ENCODE data around the gene C19orf12.

C19orf12 gene

DNA sequence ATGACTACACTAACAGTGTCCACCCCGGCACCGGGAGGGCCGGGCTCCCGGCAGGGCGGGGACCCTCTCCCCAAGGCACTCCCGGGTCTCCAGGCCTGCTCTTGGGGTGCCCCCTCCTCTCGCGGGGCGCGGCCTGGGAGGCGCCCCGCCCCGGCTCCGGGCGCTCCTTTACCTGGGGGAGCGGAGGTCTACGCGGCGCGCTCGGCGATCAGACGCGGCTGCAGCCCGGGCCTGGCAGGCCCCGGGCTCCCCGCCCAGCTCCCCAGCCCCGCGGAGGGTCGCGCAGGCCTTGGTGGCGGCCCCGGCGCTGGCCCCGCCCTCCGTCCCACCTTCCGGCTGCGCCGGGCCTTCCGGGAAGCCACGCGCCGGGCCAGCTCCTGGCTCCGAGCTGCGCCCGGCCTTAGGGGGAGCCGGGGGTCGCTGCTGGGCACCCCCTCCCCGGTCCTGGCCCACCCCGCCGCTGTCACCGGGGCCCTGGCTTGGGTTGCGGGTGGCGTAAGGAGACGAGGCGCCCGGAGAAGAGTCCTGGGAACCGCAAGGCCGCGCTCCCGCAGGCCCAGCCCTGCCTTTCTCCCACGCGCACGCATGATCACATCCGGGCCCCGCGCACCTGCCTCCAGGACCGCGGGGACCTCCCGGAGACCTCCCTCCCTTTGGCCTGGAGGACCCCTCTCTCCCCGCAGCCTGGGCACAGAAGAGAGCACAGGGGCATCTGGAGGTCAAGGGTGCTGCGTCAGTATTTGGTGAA, at the start of gene C19orf12:
TSS of gene C19orf12 (minus strand) at position 309 of the 748 bp plus-strand sequence. CDS start 6,848 bp downstream, outside the sequence.
- peak; percentile 45 for DNase-seq

DNA sequence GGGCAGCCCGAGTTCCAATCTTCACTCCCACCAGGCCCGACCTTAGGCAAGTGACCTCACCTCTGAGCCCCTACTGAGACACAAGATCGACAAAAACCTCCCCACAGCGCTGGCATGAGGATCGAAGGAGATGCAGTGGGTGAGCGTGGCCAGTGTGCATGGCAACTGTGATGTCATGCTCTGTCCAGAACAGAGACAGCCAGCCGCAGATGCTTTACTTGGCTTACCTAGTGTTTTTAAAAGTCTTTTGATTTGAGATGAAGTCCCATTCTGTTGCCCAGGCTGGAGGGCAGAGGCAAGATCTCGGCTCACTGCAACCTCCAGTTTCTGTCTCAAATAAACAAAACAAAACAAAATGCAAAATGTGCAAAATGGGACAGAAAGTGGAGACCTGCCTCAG, 49.3 kb upstream of the C19orf12 start:
- DNase-seq, result no peak

DNA sequence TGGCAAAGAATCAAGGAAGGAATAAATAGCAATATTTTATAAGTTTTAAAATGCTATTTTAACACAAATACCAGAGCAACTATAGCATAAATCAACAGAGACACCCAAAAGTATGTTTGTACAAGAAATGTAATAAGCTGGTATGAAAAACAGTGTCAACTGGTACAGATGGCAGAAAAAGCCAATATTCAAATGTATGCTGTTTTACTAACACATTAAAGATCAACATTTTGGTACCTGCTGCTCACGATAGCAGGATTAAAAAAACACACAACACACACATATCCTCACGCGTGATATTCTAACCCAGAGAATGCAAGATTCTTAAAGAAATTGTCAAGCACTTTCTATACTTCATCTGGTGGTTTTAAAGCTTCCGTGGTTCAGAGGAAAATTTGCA, 48.1 kb upstream of the C19orf12 start:
- no peak for DNase-seq

DNA sequence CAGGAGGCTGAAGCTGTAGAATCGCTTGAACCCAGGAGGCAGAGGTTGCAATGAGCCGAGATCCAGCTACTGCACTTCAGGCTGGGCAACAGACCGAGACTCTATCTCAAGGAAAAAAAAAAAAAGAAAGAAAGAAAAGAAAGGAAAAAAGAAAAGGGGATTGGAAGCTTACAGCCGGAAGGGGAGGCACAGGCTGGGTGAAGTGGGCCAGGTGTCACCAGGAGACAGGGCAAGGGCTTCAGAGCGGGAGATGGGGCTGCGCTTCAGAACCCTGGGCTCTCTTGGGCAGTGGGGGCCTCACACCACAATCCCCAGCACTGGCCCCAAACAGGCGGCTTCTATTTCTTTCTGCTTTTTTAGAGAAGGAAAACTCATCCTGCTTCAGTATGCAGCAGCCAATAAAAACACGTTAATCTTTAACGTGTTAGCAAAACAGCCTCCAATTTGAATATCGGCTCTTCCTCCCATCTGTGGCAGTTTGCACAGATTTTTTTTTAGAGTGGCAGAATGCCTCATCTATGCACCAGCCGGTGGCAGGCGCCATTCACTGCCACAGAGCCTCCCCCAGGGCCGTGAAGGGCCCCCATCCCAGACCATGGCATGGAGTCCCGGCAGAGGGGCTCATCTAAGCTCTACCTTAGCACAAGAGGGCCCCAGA, 46.6 kb upstream of the C19orf12 start:
- DNase-seq, result no peak

DNA sequence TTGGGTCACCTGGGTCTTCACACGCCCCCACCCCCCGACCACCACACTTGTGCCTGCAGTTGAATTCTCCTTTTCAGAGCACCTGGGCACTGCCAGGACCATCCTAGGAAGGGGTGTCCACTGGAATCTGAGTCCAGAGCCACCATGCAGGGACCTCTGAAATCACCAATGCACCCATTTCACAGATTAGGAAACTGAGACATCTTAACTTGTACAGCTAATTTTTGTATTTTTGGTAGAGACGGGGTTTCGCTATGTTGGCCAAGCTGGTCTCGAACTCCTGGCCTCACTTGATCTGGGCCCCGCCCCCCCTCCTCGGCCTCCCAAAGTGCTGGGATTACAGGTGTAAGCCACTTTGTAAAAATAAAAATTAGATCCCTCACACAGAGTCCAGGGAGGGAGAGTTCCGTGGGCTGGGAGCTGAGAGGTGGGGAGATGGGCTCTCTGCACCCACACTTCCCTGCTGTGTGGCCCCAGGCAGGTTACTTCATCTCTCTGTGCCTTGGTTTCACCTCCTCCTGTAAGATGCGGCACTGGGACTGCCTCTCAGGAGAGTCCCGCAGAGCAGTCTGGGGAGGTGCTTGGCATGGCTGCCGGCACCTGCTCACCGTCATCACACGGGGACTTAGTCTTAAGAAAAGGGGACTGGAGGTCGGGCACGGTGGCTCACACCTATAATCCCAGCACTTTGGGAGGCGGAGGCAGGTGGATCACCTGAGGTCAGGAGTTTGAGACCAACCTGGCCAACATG, 45.9 kb upstream of the C19orf12 start:
- DNase-seq, result no peak

DNA sequence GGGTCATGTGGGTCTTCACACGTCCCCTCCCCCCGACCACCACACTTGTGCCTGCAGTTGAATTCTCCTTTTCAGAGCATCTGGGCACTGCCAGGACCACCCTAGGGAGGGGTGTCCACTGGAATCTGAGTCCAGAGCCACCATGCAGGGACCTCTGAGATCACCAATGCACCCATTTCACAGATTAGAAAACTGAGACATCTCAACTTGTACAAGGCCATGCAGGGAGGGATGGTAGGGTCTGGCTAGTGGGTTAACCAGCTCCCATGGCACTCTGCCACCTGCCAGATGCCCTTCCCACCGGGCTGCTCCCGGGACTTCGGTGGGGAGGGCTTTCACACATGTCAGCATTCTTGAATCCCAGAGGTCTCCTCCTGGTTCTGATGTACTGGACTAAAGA, 44.3 kb upstream of the C19orf12 start:
- DNase-seq, result no peak

DNA sequence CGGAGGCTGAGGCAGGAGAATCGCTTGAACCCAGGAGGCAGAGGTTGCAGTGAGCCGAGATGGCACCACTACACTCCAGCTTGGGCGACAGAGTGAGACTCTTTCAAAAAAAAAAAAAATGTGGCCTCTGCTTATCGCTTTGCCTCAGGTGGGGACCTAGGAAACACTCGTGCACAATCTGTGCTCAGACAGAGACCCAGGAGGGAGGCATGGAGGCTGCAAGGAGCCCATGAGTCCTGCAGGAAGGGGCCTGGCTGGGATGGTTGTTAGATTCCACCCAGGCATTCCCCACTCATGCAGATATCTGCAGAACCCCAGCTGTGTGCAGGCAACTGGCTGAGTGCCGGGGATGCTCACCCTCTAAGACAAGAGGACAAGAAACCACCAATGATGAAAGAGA, 43.8 kb upstream of the C19orf12 start:
- DNase-seq, result no peak

DNA sequence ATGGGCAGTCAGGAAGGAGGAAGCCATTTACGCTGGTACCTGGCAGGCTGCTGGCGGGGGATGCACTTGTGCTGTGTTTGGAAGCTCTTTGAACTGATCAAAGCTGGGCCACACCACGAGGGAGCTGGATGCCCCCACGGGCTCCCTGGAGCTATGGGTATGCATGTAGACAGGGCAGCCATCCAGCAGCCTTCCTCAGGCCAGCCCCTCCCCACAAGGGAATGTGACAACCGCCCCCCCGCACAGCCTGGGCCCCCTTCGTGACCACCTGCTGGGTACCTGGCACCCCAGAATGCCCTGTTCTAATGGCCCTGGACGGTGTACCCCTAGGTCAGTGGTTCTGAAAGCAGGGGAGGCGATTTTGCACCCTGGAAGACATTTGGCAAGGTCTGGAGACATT, 42.5 kb upstream of the C19orf12 start:
- DNase-seq, result no peak

DNA sequence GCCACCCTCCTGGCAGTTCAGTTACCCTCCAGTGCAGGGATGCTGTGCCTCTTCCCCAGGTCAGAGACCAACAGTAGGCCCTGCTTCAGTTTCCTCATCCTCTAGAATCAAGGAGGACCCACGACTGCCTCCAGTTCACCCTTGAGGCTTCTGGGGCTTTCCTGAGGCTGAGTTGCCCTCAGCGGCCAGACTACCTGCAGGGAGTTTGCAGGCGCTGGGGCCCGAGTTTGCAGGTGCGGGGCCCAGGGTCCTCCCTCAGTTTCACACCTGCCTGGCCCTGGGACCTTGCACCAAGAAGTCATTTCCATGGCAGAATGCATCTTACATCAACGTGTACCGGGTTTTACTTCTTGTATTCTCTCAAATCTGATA, 38.9 kb upstream of the C19orf12 start:
- no peak for DNase-seq

DNA sequence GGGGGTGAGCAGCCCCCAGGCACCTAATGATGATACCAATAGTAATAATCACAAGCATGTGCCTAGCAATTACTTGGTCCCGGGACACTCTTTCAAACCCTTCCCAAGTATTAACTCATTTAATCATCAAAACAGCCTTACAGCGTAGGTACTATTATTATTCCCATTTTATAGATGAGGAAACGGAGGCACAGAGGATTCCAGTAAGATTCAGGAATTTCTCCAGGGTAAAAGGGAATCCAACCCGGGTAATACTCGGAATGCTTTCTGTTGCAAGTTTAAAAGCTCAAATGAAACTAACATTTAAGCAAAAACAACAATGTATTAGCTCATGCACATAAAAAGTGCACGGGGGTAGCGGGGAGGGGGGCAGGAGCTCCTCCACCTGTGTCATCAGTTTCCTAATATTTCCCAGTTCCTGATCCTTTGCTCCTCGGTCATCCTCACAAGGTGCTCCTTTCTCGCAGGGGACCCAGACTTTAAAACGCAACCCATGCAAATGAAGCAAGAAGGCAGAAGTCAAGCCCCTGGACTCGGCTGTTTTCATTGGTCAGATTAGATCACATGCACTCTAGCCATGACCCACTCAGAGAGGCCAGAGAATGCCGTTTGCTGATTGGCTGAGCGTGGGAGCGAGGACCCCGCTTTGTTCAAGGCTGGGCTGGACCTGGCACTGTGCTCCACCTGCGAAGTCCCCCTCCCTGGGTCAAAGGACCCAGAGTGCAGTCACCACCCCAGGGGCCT, 38.3 kb upstream of the C19orf12 start:
- no peak for DNase-seq

DNA sequence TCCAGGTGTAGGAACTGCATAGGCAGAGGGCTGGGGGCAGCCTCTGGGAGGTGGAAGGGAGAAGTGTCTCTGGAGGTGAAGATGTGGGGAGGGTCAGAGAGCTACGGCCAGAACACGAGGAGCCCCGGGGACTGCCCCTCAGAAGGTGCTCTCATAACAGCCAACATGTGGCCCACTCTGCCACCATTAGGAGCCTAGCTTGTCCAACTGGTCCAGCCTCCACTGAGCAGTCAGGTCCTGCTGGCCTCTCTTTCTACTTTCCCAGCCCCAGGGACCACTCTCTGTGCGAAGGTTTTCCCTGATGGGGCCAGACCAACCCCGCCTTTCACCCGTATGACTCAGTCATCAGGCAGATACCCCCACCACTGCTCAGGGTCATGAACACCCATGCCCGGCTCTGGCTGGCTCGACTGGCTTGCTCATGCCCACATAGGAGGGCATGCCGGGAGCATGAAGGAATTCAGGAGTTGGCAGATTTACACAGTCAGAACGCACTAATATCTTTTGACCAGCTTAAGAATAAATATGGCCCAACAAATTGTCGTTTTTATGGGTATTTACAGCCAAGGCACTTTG, 37.5 kb upstream of the C19orf12 start:
- no peak for DNase-seq

DNA sequence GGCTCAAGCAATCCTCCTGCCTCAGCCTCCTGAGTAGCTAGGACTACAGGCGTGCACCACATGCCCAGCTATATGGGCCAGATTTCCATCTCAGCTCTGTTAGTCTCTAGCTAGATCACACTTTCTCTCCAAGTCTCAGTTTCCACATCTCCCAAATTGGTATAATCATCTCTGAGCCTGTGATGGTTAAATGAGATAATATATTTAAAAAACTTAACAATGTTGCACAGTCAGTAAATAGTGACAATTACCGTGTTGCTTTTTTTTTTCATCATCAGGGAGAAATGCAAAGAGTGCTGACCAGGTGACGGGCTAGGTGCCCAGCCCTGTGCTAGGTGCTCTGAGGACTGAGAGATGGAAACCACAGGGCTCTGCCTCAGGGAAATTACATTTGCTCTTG, 36.9 kb upstream of the C19orf12 start:
- DNase-seq, result no peak

DNA sequence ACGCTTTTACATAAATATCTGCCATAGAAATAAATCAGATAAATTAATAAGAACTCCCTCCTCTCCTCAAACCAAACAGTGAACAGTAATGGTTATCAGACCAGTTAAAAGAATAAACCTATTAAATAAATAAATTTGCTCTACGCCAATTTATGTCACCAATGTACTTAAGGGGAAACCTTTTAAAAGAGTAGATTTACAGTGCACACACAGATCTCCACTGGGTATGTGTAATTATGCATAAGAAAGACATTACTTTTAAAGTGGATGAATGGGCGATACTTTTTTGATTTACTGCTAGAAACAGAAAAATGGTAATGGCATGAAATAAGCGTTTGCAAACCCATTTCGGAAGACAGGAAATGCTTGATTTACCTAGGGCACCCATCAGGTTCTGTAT, 34.9 kb upstream of the C19orf12 start:
- no peak for DNase-seq

DNA sequence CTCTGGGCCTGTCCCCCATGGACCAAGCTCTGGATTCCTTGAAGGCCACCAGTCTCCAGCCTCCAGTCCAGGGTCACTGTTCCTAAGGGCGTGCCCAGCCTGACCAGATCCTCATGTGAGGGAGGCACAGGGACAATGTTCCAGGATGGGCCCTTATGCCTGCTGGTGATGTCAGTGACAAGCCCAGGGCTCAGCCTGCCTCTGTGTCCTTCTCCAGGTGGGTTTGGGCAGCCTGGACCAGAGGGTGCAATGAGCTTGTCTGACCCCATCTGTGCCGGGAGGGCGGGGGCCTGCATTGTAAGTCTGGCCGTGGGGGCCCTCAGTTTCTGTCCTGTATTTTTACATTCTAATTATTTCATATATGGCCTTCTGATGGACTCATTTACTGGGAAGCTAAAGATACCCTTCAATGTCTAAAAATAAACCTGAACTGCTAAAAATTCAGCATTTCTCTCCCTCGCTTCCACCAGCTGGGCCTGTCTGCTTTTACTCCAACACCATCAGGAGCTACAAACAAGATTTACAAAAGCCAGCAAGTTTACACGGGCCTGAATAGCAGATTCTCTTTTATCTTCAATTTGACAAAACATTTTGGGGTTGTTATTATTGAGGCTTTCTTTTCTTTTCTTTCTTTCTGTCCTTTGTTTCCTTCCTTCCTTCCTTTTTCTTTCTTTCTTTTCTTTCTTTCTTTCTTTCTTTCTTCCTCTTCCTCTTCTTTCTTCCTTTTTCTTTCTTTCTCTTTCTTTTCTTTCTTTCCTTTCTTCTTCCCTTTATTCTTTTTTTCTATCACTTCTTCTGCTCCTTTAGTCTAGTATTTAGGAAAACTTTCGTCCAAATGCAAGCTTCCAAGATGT, 34.2 kb upstream of the C19orf12 start:
- DNase-seq, result no peak

DNA sequence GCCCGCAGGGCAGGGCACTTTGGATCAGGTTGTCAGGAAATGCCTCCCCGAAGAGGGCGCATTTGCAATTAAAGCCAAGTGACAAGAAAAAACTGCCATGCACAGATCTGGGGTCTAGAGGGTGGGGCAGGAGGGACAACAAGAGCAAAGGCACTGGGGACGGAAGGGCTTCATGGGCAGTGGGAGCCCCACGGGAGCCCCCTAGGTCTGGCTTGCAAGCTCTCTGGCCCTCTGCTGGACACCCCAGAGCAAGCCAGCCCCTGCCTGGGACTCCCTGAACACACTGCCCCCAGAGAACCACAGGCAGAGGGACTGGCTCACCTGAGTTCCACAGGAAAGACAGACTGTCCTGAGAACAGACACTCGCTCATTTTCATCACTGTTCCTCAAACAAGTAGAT, 30.2 kb upstream of the C19orf12 start:
- no peak for DNase-seq

DNA sequence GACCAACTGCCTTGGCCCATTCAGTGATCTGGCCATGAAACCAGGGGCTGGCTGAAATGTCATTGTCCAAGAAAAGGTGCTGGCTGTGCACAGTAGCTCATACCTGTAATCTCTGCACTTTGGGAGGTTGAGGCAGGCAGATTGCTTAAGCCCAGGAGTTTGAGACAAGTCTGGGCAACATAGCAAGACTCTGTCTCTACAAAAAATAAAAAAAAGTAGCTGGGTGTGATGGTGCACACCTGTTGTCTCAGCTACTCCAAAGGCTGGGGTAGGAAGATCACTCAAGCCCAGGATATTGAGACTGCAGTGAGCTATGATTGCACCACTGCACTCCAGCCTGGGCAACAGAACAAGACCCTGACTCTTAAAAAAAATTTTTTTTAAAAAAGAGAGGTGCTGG, 28.6 kb upstream of the C19orf12 start:
- no peak for DNase-seq

DNA sequence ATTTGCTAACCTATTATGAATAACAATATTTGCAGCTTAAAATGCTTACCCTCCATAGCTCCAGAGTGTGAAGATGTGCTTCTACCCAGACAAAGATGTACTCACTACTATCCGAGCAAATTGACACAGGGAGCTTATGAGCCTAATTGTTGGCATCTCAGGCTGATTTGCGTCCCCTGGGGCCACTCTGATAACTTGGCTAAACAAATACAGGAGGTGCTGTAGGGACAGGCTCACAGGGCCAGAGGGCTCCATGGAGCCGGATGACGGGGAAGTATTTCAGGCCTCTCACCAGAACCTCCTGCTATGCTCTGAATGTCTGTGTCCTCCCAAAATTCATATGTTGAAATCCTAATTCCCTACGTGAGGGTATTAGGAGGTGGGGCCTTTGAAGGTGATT, 26.7 kb upstream of the C19orf12 start:
- no peak for DNase-seq

DNA sequence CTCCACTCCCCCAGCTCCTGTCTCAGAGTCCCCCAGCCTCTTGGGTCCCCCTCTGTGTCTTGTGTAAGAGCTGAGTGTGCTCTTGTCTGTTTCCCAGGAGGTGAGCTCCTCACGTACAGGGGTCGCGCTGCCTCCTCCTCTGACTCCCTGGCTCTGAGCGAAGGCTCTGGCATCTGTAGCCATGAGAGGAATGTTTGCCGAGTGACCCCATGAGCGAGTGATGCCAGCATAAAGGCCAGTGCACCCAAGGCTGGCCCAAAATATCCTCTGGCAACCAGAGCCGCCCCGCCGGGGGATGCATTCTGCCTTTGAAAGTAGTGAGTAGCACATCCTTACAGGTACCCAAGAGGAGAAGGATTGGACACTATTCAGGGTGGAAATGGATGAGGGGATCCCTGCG, 26.2 kb upstream of the C19orf12 start:
- DNase-seq, result no peak

DNA sequence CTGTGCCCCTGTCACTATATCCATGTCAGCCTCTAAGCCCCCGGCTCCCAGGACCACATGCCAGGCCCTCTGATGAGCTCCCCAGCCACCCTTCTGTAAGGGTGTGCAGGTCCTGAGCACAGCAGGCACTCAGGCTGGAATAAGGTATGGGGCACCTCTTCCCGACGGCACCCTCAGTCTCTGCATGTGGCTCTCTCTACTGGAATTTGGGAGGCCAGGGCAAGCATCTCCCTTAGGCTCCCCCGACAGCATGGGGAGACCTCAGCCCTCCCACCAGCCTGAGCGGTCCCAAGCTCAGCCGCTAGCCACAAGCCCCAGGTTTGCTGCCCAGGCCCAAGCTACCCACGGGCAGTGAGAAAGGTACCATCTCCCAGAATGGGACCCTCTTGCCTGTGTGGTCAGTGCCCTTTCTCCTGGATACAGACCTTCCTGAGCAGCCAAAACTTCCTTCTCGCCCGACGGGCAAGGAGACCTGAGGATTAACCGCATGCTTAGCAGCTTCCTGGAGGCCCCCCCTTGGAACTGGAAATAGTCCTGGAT, 22.5 kb upstream of the C19orf12 start:
- DNase-seq, result no peak

DNA sequence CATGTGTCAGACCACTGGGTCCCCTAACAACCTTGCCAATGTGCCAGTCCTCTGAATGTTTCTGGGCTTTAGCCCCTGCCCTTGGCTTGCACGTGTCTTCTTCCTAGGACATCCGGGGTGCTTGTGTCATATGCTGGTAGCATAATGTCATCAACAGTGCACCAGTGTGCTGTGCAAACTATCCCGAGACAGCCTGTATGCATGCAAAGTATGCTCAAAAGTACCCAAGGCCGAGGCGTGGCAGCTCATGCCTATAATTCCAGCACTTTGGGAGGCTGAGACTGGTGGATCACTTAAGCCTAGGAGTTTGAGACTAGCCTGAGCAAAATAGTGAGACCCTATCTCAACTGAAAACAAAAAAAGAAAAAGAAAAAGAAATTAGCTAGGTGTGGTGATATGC, 20.8 kb upstream of the C19orf12 start:
- no peak for DNase-seq

DNA sequence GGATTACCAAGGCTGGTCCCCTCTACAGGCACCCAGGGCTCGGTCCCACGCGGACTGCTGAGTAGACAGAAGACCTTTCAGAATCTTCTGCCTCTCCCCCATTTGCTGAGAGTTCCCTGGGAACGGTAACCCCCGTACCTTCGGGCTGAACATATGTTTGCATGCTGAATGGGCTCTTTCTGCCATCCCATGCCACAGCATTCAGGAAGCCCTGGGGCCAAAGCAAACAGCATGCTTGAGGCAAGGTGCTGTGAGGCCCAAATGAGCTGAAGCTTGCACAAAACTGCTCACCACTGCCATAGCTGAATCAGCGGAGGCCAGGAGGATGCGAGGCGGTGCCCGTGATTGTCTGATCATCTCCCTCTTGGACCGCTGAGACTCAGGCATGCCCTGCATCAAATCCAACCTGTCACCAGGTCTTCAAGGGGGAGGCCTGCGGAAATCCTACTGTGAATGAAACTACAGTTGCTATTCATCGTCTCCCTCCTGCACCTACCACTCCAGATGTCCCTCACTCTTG, 16.3 kb upstream of the C19orf12 start:
- no peak for DNase-seq

DNA sequence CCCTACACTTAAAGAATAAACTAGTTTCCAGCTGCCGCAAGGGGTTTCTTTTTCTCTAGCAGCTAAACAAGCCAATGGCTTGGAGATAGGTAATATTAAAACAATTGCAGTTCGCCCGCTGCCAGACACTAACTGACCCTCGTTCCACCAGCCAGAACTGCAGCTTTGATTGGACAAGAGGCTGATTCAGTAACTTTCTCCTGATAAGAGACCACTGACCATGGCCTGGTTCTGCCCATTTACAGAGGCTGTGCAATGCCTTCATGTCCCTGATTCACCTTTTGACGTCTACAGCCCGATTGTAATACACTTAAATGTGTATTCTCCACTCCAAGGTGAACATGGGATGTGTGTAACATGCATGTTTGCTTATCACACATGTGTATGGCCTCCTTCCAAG, 12.8 kb upstream of the C19orf12 start:
- DNase-seq, result no peak
